Body of pancreas (tissue), 4 donors: ENCODE measurements around the gene NELFCD.

Experiments used
- POLR2A ChIP-seq, 3 donors: fragments of 450-650 bp; IDR thresholded peaks; one replicate each; pipeline ENCODE4 v1.6.1; 2016; ENCODE audit warnings: antibody characterized with exemption in 3 of 3, mild to moderate bottlenecking in 2 of 3
- TF ChIP-seq, protein P1 (sequence below), 7 experiments: fragments of 450-650 bp in 4 of 7; fragments of 200-600 bp in 3 of 7; sonication (generic) in 3 of 7; IDR thresholded peaks; one replicate each; pipeline ENCODE4 v1.5.1; 2016 to 2019; ENCODE audit warnings: antibody characterized with exemption in 7 of 7

DNA sequence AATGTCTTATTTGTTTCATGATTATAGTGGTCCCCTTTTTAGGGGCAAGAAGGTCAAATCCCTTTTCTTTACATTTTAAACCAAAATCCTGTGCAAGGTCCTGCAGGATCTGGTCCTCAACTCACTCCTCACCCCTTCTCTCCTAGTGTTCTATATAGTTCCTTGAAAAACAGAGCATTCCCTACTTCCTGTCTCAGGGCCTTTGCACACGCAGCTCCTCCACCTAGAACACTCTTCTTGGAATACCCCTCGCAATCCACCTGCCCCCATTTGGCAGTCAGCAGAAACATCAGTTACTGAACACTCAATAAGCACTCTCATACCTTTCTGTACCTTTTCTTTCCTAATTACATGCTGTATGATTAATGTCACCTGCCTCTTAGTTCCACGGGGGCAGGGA is 54.3 kb downstream of the NELFCD start:
- no peak for TF ChIP-seq POLR2A (IDR thresholded peaks at IDR 0.05)
- TF ChIP-seq, protein P1, sequence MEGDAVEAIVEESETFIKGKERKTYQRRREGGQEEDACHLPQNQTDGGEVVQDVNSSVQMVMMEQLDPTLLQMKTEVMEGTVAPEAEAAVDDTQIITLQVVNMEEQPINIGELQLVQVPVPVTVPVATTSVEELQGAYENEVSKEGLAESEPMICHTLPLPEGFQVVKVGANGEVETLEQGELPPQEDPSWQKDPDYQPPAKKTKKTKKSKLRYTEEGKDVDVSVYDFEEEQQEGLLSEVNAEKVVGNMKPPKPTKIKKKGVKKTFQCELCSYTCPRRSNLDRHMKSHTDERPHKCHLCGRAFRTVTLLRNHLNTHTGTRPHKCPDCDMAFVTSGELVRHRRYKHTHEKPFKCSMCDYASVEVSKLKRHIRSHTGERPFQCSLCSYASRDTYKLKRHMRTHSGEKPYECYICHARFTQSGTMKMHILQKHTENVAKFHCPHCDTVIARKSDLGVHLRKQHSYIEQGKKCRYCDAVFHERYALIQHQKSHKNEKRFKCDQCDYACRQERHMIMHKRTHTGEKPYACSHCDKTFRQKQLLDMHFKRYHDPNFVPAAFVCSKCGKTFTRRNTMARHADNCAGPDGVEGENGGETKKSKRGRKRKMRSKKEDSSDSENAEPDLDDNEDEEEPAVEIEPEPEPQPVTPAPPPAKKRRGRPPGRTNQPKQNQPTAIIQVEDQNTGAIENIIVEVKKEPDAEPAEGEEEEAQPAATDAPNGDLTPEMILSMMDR (IDR thresholded peaks at IDR 0.05): no peak
